Ishikawa (cell line): ENCODE data around the gene TAS2R41.

Source experiments
- CEBPB ChIP-seq: IDR thresholded peaks from 2 replicates; pipeline ENCODE4 v1.6.1; 2012
- CREB1 ChIP-seq: IDR thresholded peaks from 2 replicates; pipeline ENCODE4 v1.6.1; 2012; ENCODE audit warnings: low read depth
- EGR1 ChIP-seq: IDR thresholded peaks from 2 replicates; pipeline ENCODE4 v1.6.1; 2012
- EP300 ChIP-seq: IDR thresholded peaks from 2 replicates; pipeline ENCODE4 v1.6.1; 2012; ENCODE audit warnings: borderline replicate concordance
- FOXM1 ChIP-seq: IDR thresholded peaks from 2 replicates; pipeline ENCODE4 v1.6.1; 2012; ENCODE audit warnings: low read depth, borderline replicate concordance
- MAX ChIP-seq: IDR thresholded peaks from 2 replicates; pipeline ENCODE4 v1.6.1; 2012
- TAF1 ChIP-seq: IDR thresholded peaks from 2 replicates; pipeline ENCODE4 v1.6.1; 2012; ENCODE audit warnings: low read depth, mild to moderate bottlenecking
- TCF12 ChIP-seq: IDR thresholded peaks from 2 replicates; pipeline ENCODE4 v1.6.1; 2012; ENCODE audit warnings: low read depth
- USF1 ChIP-seq: IDR thresholded peaks from 2 replicates; pipeline ENCODE4 v1.6.1; 2012
- TF ChIP-seq, protein P1 (sequence below): IDR thresholded peaks from 2 replicates; pipeline ENCODE4 v1.6.1; 2012; ENCODE audit warnings: low read depth, mild to moderate bottlenecking

- TF ChIP-seq CREB1 = no peak
- TF ChIP-seq EP300 = no peak
- no peak for TF ChIP-seq CEBPB
- no peak for TF ChIP-seq FOXM1
- no peak for TF ChIP-seq TCF12
- TF ChIP-seq MAX = no peak
- TF ChIP-seq USF1 = no peak
- TF ChIP-seq, protein P1, sequence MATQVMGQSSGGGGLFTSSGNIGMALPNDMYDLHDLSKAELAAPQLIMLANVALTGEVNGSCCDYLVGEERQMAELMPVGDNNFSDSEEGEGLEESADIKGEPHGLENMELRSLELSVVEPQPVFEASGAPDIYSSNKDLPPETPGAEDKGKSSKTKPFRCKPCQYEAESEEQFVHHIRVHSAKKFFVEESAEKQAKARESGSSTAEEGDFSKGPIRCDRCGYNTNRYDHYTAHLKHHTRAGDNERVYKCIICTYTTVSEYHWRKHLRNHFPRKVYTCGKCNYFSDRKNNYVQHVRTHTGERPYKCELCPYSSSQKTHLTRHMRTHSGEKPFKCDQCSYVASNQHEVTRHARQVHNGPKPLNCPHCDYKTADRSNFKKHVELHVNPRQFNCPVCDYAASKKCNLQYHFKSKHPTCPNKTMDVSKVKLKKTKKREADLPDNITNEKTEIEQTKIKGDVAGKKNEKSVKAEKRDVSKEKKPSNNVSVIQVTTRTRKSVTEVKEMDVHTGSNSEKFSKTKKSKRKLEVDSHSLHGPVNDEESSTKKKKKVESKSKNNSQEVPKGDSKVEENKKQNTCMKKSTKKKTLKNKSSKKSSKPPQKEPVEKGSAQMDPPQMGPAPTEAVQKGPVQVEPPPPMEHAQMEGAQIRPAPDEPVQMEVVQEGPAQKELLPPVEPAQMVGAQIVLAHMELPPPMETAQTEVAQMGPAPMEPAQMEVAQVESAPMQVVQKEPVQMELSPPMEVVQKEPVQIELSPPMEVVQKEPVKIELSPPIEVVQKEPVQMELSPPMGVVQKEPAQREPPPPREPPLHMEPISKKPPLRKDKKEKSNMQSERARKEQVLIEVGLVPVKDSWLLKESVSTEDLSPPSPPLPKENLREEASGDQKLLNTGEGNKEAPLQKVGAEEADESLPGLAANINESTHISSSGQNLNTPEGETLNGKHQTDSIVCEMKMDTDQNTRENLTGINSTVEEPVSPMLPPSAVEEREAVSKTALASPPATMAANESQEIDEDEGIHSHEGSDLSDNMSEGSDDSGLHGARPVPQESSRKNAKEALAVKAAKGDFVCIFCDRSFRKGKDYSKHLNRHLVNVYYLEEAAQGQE = no peak
- no peak for TF ChIP-seq EGR1
- no peak for TF ChIP-seq TAF1
Measured at GRCh38 chr7:143431109-143431508, 46.6 kb upstream of the TAS2R41 start.
